Lung microvascular endothelial cell (primary cell): Measurements from ENCODE around the gene NANOS1. TPM values are rescaled to one million over a fixed set of nuclear protein-coding genes. Genes with fewer than 3 reads are reported as not detected.
"Not testable (repeated sequence)": the region's sequence is repeated elsewhere in the genome, so short reads cannot be mapped to it uniquely, and the experiment has no call there.

Experiments
- DNase-seq, 2 donors: peaks; one replicate each; pipeline versions ENCODE4 v3.0.0 to v3.0.0-alpha.2; 2010; ENCODE audit warnings: low read depth in 2 of 2
- total RNA-seq: library from RNA; depleted of rRNA; stranded (reverse); fragments of >200 nt; gene quantifications from 2 replicates; pipeline ENCODE4 v1.2.1, GENCODE V29; 2014

Gene NANOS1
- total RNA-seq, 1 donor from 2014 or later, result 0.60 TPM

- no peak for DNase-seq
Observed at GRCh38 chr10:119007211-119007574, 22.3 kb upstream of the NANOS1 start.

GRCh38 chr10:119020627-119020946, 8.9 kb upstream of the NANOS1 start:
- no peak for DNase-seq

- DNase-seq, result no peak
Observed at GRCh38 chr10:119022846-119023552, 6.5 kb upstream of the NANOS1 start.

GRCh38 chr10:119023553-119023868, 6.0 kb upstream of the NANOS1 start:
- no peak for DNase-seq

- DNase-seq, result no peak
Observed at GRCh38 chr10:119024882-119025281, 4.6 kb upstream of the NANOS1 start.

GRCh38 chr10:119025336-119025735, 4.2 kb upstream of the NANOS1 start:
- DNase-seq, result peak; percentile 27 to 70

GRCh38 chr10:119025776-119026175, 3.7 kb upstream of the NANOS1 start:
- DNase-seq, result peak in 1 of 2 donors; percentile 14

- DNase-seq, result no peak
Observed at GRCh38 chr10:119026301-119027110, 3.0 kb upstream of the NANOS1 start.

GRCh38 chr10:119028445-119028899, 1.0 kb upstream of the NANOS1 start:
- not testable (repeated sequence) for DNase-seq

- DNase-seq, result peak; percentile 90 to 94
Observed at GRCh38 chr10:119028900-119029612, 458 bp upstream of the NANOS1 start.

- DNase-seq, result peak; percentile 55 to 66
Observed at GRCh38 chr10:119030421-119031250, 1.1 kb downstream of the NANOS1 start.

GRCh38 chr10:119031496-119032059, 2.1 kb downstream of the NANOS1 start:
- DNase-seq, result no peak

- no peak for DNase-seq
Observed at GRCh38 chr10:119039161-119039560, 9.6 kb downstream of the NANOS1 start.

- DNase-seq, result no peak
Observed at GRCh38 chr10:119041326-119041725, 11.8 kb downstream of the NANOS1 start.

GRCh38 chr10:119042169-119042568, 12.7 kb downstream of the NANOS1 start:
- DNase-seq, result no peak

- DNase-seq, result no peak
Observed at GRCh38 chr10:119045561-119045960, 16.0 kb downstream of the NANOS1 start.

GRCh38 chr10:119049361-119049760, 19.8 kb downstream of the NANOS1 start:
- DNase-seq, result no peak

- DNase-seq, result no peak
Observed at GRCh38 chr10:119049777-119050176, 20.3 kb downstream of the NANOS1 start.

GRCh38 chr10:119051775-119052174, 22.3 kb downstream of the NANOS1 start:
- no peak for DNase-seq

- DNase-seq, result no peak
Observed at GRCh38 chr10:119055472-119055871, 26.0 kb downstream of the NANOS1 start.

- DNase-seq, result no peak
Observed at GRCh38 chr10:119058010-119058409, 28.5 kb downstream of the NANOS1 start.
